HG03095 (cell line): ENCODE measurements around the gene SUDS3.

ENCODE experiments used
- ATAC-seq: cut with Tn5 transposase; IDR thresholded peaks from one replicate; pipeline ENCODE4 v1.9.1; 2021; ENCODE audit warnings: moderate library complexity; ENCODE audit not compliant: unreplicated experiment

SUDS3 gene

DNA sequence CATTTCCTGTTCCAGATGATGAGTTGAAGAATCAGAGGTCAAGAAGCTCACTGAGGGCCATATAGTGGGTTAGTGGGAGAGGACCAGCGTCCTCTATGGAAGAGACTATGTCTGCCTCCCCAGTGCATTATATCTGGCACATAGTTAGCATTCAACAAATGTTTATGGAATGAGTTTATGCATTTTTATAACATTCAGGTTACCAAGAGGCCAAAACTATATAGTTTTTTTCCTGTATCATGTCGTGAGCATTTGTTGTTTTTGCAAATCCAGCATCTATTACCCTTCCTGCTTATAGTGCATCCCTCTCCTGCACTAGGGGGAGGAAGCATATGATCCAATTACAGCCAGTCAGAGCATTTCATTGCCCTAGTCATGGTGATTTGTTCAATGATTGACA lies 60.6 kb downstream of the SUDS3 start:
- no peak for ATAC-seq

DNA sequence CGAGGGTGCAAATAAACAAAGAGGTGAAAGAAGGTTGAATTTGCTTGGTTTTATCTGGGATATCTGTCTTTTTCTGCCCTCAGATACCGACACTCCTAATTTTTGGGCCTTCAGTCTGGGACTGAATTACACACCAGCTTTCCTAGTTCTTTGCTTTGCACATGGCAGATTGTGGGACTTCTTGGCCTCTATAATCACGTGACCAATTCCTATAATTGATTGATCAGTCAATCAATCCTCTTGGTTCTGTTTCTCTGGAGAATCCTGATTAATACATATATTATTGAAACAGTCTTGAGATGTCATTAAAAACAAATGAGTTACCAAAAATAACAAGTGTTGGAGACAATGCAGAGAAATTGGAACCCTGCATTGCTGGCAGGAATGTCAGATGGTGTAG lies 62.7 kb downstream of the SUDS3 start:
- no peak for ATAC-seq

DNA sequence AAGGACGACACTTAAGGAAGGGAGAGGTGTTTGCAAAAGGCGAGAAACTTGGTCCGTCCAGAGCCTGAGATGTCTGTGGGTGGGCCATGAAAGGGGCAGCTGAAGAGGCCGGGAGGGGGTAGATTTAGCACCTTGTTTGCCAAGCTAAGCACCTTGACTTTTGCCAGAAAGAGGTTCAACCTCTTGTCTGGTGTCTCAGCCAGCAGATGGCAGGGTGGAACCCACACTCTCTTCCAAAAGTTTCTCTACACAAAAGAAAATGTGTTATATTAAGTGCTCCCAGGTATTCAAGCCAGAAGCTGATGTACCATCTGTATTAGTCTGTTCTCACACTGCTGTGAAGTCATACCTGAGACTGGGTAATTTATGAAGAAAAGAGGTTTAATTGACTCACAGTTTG lies 69.9 kb downstream of the SUDS3 start:
- ATAC-seq = no peak

DNA sequence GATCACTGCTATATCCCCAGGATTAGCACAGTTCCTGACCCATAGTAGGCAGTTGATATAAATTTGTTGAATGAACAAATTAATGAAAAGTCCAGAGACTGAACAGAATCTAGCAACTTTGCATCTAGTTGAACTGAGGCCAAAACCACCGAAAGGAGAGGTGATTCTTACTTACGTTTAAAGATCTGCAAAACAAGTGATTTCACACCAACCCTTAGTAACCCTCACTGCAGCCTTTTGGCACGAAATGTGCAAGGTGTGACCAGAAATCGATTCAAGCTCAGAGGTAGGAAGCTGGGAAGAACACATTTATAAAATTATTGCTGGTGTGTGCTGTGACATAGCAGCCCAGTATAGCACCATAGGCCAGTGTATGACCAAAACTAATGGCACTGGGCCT lies 70.8 kb downstream of the SUDS3 start:
- ATAC-seq = no peak

DNA sequence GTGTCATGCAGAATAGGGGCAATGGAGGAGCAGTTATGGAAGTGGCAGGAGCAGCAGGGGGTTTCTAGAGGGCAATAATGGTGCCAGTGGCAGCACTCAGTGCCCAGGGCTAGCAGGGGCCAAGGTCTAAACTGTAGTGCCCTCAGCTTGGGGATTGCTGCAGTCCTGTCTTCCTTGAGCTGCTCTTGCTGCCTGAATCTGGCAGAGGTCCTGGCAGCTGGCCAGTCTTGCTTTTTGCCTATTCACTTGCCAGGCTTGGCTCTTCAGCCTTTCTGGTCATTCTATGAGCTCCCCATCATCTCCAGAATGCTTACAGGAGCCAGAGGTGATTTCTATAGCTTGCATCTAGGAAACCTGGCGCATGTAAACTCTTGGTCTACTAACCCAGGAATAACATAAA lies 72.0 kb downstream of the SUDS3 start:
- ATAC-seq = no peak

DNA sequence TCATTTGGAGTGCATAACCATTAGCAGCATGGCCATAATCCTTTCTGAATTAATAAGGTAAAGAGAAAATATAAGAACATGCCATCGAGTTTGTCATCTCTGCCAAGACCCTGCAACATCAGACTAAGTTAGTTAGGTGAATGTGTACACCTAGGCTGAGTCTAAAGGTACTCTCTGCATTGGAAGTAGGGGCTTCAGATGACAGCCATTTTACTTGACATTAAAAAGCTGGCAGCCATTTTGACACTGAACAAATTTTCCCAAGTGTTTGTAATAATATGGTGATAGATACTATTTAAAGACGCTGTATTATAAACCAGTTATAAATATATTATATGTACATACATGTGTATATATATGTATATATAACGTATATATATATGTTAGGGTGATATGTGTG lies 79.0 kb downstream of the SUDS3 start:
- no peak for ATAC-seq

DNA sequence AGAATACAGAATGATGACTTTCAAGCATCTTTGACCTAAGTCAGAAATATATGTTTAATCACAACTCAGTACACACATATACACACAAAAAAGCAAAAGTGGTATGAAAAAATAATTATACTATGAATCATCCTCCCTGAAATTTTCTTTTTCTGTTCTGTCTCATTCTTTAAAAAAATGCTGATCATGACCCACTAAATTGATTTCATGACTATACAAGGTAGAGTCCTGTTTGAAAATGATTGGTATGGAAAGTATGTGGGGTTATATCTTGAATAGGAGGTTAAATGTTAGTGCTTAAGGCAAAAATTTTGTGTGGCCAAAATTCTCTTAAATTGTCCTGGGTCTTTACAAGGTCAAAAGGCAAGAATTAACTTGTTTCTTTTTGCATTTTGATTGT lies 80.4 kb downstream of the SUDS3 start:
- ATAC-seq = no peak

DNA sequence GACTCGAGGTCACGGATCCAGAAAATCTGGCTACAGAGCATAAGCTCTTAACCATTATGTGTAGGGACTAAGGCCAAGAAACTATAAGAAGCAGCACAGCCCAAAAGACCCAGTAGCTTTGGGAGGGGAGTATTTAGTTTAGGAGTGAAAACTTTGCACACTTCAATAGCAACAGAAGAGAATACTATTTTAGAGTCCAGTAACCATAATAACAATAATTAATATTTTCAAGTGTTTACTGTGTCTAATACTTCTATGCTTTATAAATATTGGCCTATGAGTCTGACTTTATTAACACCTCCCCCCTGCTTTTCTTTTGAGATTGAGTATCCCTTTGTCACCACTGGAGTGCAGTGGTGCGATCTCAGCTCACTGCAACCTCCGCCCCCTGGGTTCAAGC lies 82.8 kb downstream of the SUDS3 start:
- no peak for ATAC-seq

DNA sequence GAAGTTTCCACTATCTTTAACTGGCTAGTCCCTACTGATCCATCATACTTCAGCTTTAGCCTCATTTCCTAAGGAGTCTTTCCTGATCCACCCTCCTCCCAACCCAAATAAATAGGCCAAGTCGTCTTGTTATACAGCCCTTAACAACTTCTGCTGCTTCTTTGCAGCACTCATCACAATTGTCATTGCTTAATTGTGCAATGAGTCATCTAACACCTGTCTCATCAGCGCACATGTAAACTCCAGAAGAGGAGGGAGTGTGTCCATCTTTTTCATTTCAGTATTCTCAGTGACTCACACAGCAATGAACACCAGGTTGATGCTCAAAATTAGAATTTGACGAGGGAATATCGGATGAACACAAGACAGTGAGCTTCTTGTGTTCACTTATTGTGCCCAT lies 87.3 kb downstream of the SUDS3 start:
- no peak for ATAC-seq

DNA sequence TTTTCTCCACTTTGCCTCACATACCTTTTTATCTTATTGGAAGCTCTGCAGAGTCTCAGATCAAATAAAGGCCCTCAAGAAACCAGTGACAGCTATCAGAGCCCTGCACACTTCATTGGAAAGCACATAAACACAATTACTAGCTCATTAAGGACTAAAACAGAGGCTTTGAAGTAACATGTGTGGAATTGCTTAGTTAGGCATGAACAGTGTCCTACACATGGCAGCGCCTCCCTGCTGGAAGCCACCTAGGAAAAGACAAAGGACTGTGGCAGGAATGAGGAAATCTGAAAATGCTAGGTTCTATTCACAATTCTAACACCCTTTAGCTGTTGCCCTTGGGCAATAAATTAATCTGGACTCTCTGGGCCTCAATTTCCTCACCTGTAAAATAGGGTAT lies 89.4 kb downstream of the SUDS3 start:
- ATAC-seq = no peak
